H1 (cell line): ENCODE measurements around the gene TTYH2. TPM values are rescaled to one million over a fixed set of nuclear protein-coding genes. Genes with fewer than 3 reads are reported as not detected.

ENCODE experiments used
- CTCF ChIA-PET: fragments of 300-600 bp; sonication (Branson Sonifier 250); formaldehyde crosslinking; loops from one replicate; lab custom pipeline; 2021; ENCODE audit not compliant: partially characterized antibody; lab: Charles Lee
- POLR2A ChIA-PET: fragments of 300-600 bp; sonication (Branson Sonifier 250); formaldehyde crosslinking; loops from one replicate; lab custom pipeline; 2021; ENCODE audit warnings: inconsistent platforms; ENCODE audit not compliant: partially characterized antibody; lab: Charles Lee
- DNase-seq, 2 experiments: peaks; one replicate each; pipeline versions ENCODE4 v3.0.0 to v3.0.0-alpha.2; 2010 to 2022; ENCODE audit warnings: low spot score in 2 of 2, low read depth in 1 of 2, mixed read lengths in 1 of 2
- FAIRE-seq: peaks from 2 replicates; lab custom pipeline; 2011; peaks lifted over from hg19 to GRCh38; lab: Jason Lieb, UNC
- H2AFZ ChIP-seq: 2 replicates; pipeline ENCODE4 v1.8.1; 2012; ENCODE audit warnings: low read length, inconsistent platforms
- H2AK5ac ChIP-seq: 2 replicates; pipeline ENCODE4 v1.6.1; 2013; ENCODE audit warnings: low read depth, low read length
- H2BK120ac ChIP-seq: replicated peaks from 2 replicates; pipeline ENCODE3; 2013; ENCODE audit warnings: low read depth, low read length, inconsistent platforms
- H2BK12ac ChIP-seq: 2 replicates; pipeline ENCODE4 v1.6.1; 2013; ENCODE audit warnings: low read depth, low read length
- H2BK15ac ChIP-seq: 2 replicates; pipeline ENCODE4 v1.6.1; 2013; ENCODE audit warnings: low read length
- H2BK20ac ChIP-seq: 2 replicates; pipeline ENCODE4 v1.6.1; 2013; ENCODE audit warnings: low read length
- H2BK5ac ChIP-seq: 2 replicates; pipeline ENCODE4 v1.6.1; 2013; ENCODE audit warnings: low read depth, low read length
- H3K14ac ChIP-seq: 2 replicates; pipeline ENCODE4 v1.6.1; 2013; ENCODE audit warnings: inconsistent platforms; ENCODE audit not compliant: insufficient read length
- H3K18ac ChIP-seq: 2 replicates; pipeline ENCODE4 v1.6.1; 2013; ENCODE audit warnings: low read length; ENCODE audit errors: extremely low read depth
- H3K23ac ChIP-seq: 2 replicates; pipeline ENCODE4 v1.6.1; 2013; ENCODE audit warnings: inconsistent platforms; ENCODE audit not compliant: insufficient read length
- H3K23me2 ChIP-seq: 2 replicates; pipeline ENCODE4 v1.6.1; 2013; ENCODE audit warnings: low read depth, low read length
- H3K27ac ChIP-seq: 2 replicates; pipeline ENCODE4 v1.6.1; 2011; ENCODE audit warnings: low read depth, low read length, inconsistent platforms
- H3K27me3 ChIP-seq, 4 experiments: replicated peaks in 1 of 4; 1 replicate in 1 of 4; 2 replicates in 3 of 4; pipeline versions ENCODE4 v1.6.1 to v1.8.1; 2011 to 2013; ENCODE audit warnings: low read length in 3 of 4, mild to moderate bottlenecking in 3 of 4, inconsistent platforms in 2 of 4, mixed read lengths in 2 of 4, moderate library complexity in 1 of 4; ENCODE audit not compliant: control insufficient read depth in 3 of 4, insufficient read depth in 3 of 4; ENCODE audit errors: extremely low read depth in 1 of 4
- H3K36me3 ChIP-seq, 4 experiments: 2 replicates each; pipeline versions ENCODE4 v1.6.1 to v1.8.1; 2011 to 2013; ENCODE audit warnings: mild to moderate bottlenecking in 4 of 4, low read length in 3 of 4, moderate library complexity in 2 of 4, control low read depth in 1 of 4, inconsistent platforms in 1 of 4; ENCODE audit not compliant: insufficient read depth in 4 of 4, control insufficient read depth in 2 of 4
- H3K4ac ChIP-seq: replicated peaks from 2 replicates; pipeline ENCODE3; 2013; ENCODE audit warnings: low read length, low read depth, mixed read lengths, inconsistent platforms; ENCODE audit not compliant: insufficient read length
- H3K4me1 ChIP-seq, 4 experiments: replicated peaks in 1 of 4; 1 replicate in 1 of 4; 2 replicates in 3 of 4; pipeline versions ENCODE4 v1.6.1 to v1.8.1; 2011 to 2013; ENCODE audit warnings: low read length in 3 of 4, inconsistent platforms in 2 of 4, mixed read lengths in 1 of 4; ENCODE audit not compliant: insufficient read depth in 4 of 4, control insufficient read depth in 3 of 4
- H3K4me2 ChIP-seq, 2 experiments: 2 replicates each; pipeline versions ENCODE4 v1.6.1 to v1.8.1; 2011 to 2013; ENCODE audit warnings: low read depth in 2 of 2, low read length in 2 of 2, control low read depth in 1 of 2, inconsistent platforms in 1 of 2, mild to moderate bottlenecking in 1 of 2; ENCODE audit not compliant: insufficient read depth in 1 of 2
- H3K4me3 ChIP-seq, 4 experiments: fragments of 200-600, 300-600 bp in 1 of 4; sonication (generic), shearing (Covaris generic), sonication (Bioruptor Twin) in 1 of 4; 2 replicates each; pipeline versions ENCODE4 v1.5.1 to v1.8.1; 2011 to 2016; ENCODE audit warnings: low read length in 4 of 4, low read depth in 3 of 4, control low read depth in 2 of 4, inconsistent platforms in 2 of 4, mild to moderate bottlenecking in 2 of 4, mixed read lengths in 1 of 4, moderate library complexity in 1 of 4; ENCODE audit not compliant: insufficient read depth in 2 of 4; ENCODE audit errors: extremely low read depth in 1 of 4
- H3K56ac ChIP-seq: replicated peaks from 2 replicates; pipeline ENCODE3; 2013; ENCODE audit warnings: low read depth, mild to moderate bottlenecking, mixed read lengths, low read length, inconsistent platforms; ENCODE audit not compliant: insufficient read length
- H3K79me1 ChIP-seq: 2 replicates; pipeline ENCODE4 v1.6.1; 2013; ENCODE audit warnings: low read depth, low read length, control low read depth
- H3K79me2 ChIP-seq, 2 experiments: 2 replicates each; pipeline versions ENCODE4 v1.6.1 to v1.8.1; 2012 to 2013; ENCODE audit warnings: low read length in 2 of 2, mild to moderate bottlenecking in 2 of 2, inconsistent platforms in 1 of 2; ENCODE audit not compliant: insufficient read depth in 2 of 2, control insufficient read depth in 1 of 2
- H3K9ac ChIP-seq, 4 experiments: replicated peaks in 1 of 4; 1 replicate in 1 of 4; 2 replicates in 3 of 4; pipeline versions ENCODE4 v1.6.1 to v1.8.1; 2011 to 2013; ENCODE audit warnings: low read depth in 3 of 4, low read length in 3 of 4, control low read depth in 2 of 4, mild to moderate bottlenecking in 2 of 4, moderate library complexity in 2 of 4, inconsistent platforms in 1 of 4; ENCODE audit errors: extremely low read depth in 1 of 4
- H3K9me3 ChIP-seq, 2 experiments: 2 replicates each; pipeline versions ENCODE4 v1.6.1 to v1.8.1; 2012 to 2013; ENCODE audit warnings: mild to moderate bottlenecking in 2 of 2, moderate library complexity in 2 of 2, control low read depth in 1 of 2, inconsistent platforms in 1 of 2, low read depth in 1 of 2, low read length in 1 of 2, mixed read lengths in 1 of 2; ENCODE audit not compliant: insufficient read depth in 2 of 2
- H4K20me1 ChIP-seq, 2 experiments: replicated peaks in 1 of 2; 2 replicates each; pipeline versions ENCODE3 to v1.8.1; 2011 to 2013; ENCODE audit warnings: inconsistent platforms in 2 of 2, low read length in 2 of 2, mild to moderate bottlenecking in 1 of 2; ENCODE audit not compliant: insufficient read depth in 2 of 2, control insufficient read depth in 1 of 2
- H4K5ac ChIP-seq: 2 replicates; pipeline ENCODE4 v1.6.1; 2013; ENCODE audit warnings: low read length, low read depth, mixed read lengths, inconsistent platforms; ENCODE audit not compliant: insufficient read length
- H4K8ac ChIP-seq: 2 replicates; pipeline ENCODE4 v1.8.0; 2013; ENCODE audit warnings: mild to moderate bottlenecking, moderate library complexity, low read length, inconsistent platforms; ENCODE audit not compliant: insufficient read depth; ENCODE audit errors: extremely low read depth
- H4K91ac ChIP-seq: replicated peaks from 2 replicates; pipeline ENCODE3; 2013; ENCODE audit warnings: low read length, mixed read lengths, inconsistent platforms; ENCODE audit not compliant: insufficient read length
- CREB1 ChIP-seq: IDR thresholded peaks from 2 replicates; pipeline ENCODE4 v1.6.1; 2012; ENCODE audit warnings: inconsistent platforms
- CTCF ChIP-seq, 3 experiments: IDR thresholded peaks; 1 replicate in 2 of 3; 2 replicates in 1 of 3; pipeline versions ENCODE4 v1.5.1 to v1.6.1; 2011; ENCODE audit warnings: low read length in 3 of 3, mild to moderate bottlenecking in 3 of 3, inconsistent platforms in 2 of 3, low read depth in 1 of 3, moderate library complexity in 1 of 3; ENCODE audit not compliant: insufficient read depth in 1 of 3; ENCODE audit errors: control extremely low read depth in 1 of 3
- NRF1 ChIP-seq: IDR thresholded peaks from 2 replicates; pipeline ENCODE4 v1.6.1; 2011; ENCODE audit warnings: mild to moderate bottlenecking, low read depth, low read length, improper control_type of control experiment
- RXRA ChIP-seq: IDR thresholded peaks from 2 replicates; pipeline ENCODE4 v1.6.1; 2011; ENCODE audit warnings: low read depth, mild to moderate bottlenecking, low read length, moderate library complexity; ENCODE audit not compliant: insufficient read depth
- SRF ChIP-seq: IDR thresholded peaks from 2 replicates; pipeline ENCODE4 v1.6.1; 2011; ENCODE audit warnings: mild to moderate bottlenecking, low read depth, low read length, moderate library complexity
- TAF7 ChIP-seq: optimal IDR thresholded peaks from 2 replicates; pipeline ENCODE3; 2011; ENCODE audit warnings: low read depth, mild to moderate bottlenecking, inconsistent platforms, low read length, moderate library complexity, borderline replicate concordance
- TBP ChIP-seq: IDR thresholded peaks from 2 replicates; pipeline ENCODE4 v1.6.1; 2011; ENCODE audit warnings: low read depth, low read length, improper control_type of control experiment
- TEAD4 ChIP-seq: IDR thresholded peaks from 2 replicates; pipeline ENCODE4 v1.6.1; 2012; ENCODE audit warnings: low read depth, low read length, inconsistent platforms, mixed read lengths
- WGBS, 2 experiments: shearing (Covaris generic) in 1 of 2; methylation state at CpG; one replicate each; pipeline versions ENCODE4 v1.1.6 to v1.1.7; 2013 to 2015; ENCODE audit warnings: low lambda C conversion rate in 2 of 2, mixed read lengths in 2 of 2, inconsistent platforms in 1 of 2, low coverage in 1 of 2, missing lambda C conversion rate in 1 of 2; ENCODE audit not compliant: insufficient replicate concordance in 2 of 2, insufficient coverage in 1 of 2, insufficient read length in 1 of 2; ENCODE audit errors: extremely low coverage in 1 of 2, missing lambda C conversion rate in 1 of 2; 5-methylcytosine and 5-hydroxymethylcytosine counted together
- polyA plus RNA-seq, 7 experiments: library from polyadenylated mRNA; depleted of rRNA in 3 of 7; stranded (reverse) in 5 of 7; unstranded in 2 of 7; fragments of >200 nt in 5 of 7; fragments of 200-250 nt in 2 of 7; gene quantifications; 1 replicate in 5 of 7; 2 replicates in 1 of 7; 4 replicates in 1 of 7; pipeline versions ENCODE4 v1.2.1 to v1.2.3, GENCODE V29; 2011 to 2013; ENCODE audit warnings: missing spikeins in 2 of 7, mixed read lengths in 2 of 7
- total RNA-seq: library from RNA; stranded (reverse); fragmentation: NEBNext Ultra II Directional; extraction: Animal tissue kit (Norgen Biotek cat#: 25700); gene quantifications from 2 replicates; pipeline ENCODE4 v1.2.1, GENCODE V29; 2021

The TTYH2 gene
- total and polyA plus RNA-seq, 2 of the 8 experiments (the other 6 are each of a cell fraction or from before 2014, with no cell fraction given) = 3.2 to 9.2 TPM

- H3K18ac ChIP-seq = no peak overlapping the region
- H3K27me3 ChIP-seq = no peaks in the 10 kb centered on the region
- H2AFZ ChIP-seq = no peak overlapping the region
- WGBS, 2 experiments = 92% methylated on average over 4 of the region's 4 CpGs; no CpG with 5 or more reads in 1 of the 2 experiments
- H3K4me1 ChIP-seq = 0 out of 7 replicates have a peak, but pooled peaks cover 0 to 4% (median 0%) of the 10 kb centered on the region in 4 experiments
- no peak overlapping the region for H4K8ac ChIP-seq
- H2BK120ac ChIP-seq = no peak overlapping the region
- ChIA-PET POLR2A (interaction anchor here (1.4 to 2.7 kb wide), 2 partner anchors 10 to 22 kb away, joined by 3 to 12 read pairs; partner anchors contain the start of gene RPL38), CTCF (interaction anchor here (1.0 to 5.1 kb wide), 9 partner anchors 10 to 317 kb away, joined by 3 to 23 read pairs (median 7); no protein-coding TSS in a partner anchor)
- H3K23me2 ChIP-seq = no peaks in the 10 kb centered on the region
- DNase-seq (no peak), FAIRE-seq (no peak)
- no peak overlapping the region for H3K9ac ChIP-seq
- no peak overlapping the region for H4K91ac ChIP-seq
- H2BK20ac ChIP-seq = no peak overlapping the region
- peaks cover 0 to 2% of the 10 kb centered on the region in 2 experiments for H4K20me1 ChIP-seq
- H3K23ac ChIP-seq = no peak overlapping the region
- H3K27ac ChIP-seq = no peak overlapping the region
- no peaks in the 10 kb centered on the region for H3K36me3 ChIP-seq
- no peak overlapping the region for H3K56ac ChIP-seq
- no peak overlapping the region for H2AK5ac ChIP-seq
- H3K79me1 ChIP-seq = no peaks in the 10 kb centered on the region
- no peak overlapping the region for H2BK12ac ChIP-seq
- no peaks in the 10 kb centered on the region for H3K9me3 ChIP-seq
- no peak overlapping the region for H4K5ac ChIP-seq
- no peak overlapping the region for H3K4ac ChIP-seq
- TF ChIP-seq TBP (no peak), NRF1 (no peak), SRF (no peak), CREB1 (no peak), RXRA (no peak), TEAD4 (no peak), CTCF (IDR thresholded peaks at IDR 0.05; ENCODE audit: control extremely low read depth in 1 of 3, insufficient read depth in 1 of 3, low read depth in 1 of 3, low read length in 3 of 3) (no peak), TAF7 (no peak)
- TF ChIP-seq, all 59 proteins: peak for 0
- Histone ChIP-seq H2BK15ac (no peak overlapping the region), H3K4me2 (no peak overlapping the region), H3K14ac (no peak overlapping the region), H2BK5ac (no peak overlapping the region), H3K79me2 (no peaks in the 10 kb centered on the region), H3K4me3 (no peak overlapping the region)
These were observed 32.0 kb upstream of the TTYH2 start for GRCh38 chr17:74181341-74181740.
